ENCODE data around the gene SERF2.
"Not testable (repeated sequence)": the region's sequence is repeated elsewhere in the genome, so short reads cannot be mapped to it uniquely, and the experiment has no call there.

Gene SERF2

DNA sequence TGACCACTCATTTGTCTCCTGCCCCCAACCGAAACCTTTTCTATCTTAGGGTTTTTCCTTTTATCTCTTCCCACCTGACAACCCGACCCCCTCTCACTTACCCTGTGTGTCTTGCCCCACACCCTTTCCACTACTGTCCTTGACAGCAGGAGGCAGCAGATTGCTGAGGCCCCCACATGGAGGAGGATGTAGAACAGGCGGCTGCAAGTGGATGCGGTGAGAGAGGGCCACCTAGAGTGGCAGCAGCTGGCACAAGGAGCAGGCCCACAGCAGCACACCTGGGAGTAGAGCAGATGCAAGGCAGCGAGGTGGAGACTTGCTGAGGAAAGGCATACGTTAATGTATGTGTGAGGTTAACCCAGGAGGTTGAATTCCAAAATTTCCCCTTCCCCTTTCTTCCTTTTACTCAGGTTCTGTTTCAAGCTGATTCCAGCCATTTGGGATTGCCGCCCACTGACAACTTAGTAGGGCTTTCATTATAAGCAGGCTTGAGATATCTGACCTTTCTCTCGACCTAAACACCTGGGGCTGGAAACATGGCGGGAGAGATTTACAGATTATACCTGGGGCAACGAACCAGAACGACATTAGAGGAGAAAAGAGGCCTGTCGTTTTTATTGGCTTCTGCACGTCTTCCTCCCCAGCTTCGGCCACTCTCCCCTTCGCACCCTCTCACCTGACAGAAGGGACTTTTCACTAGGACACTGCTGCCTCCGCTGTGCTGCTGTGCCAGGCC lies 7.3 kb downstream of the SERF2 start (continued):
- TF ChIP-seq, protein P1, sequence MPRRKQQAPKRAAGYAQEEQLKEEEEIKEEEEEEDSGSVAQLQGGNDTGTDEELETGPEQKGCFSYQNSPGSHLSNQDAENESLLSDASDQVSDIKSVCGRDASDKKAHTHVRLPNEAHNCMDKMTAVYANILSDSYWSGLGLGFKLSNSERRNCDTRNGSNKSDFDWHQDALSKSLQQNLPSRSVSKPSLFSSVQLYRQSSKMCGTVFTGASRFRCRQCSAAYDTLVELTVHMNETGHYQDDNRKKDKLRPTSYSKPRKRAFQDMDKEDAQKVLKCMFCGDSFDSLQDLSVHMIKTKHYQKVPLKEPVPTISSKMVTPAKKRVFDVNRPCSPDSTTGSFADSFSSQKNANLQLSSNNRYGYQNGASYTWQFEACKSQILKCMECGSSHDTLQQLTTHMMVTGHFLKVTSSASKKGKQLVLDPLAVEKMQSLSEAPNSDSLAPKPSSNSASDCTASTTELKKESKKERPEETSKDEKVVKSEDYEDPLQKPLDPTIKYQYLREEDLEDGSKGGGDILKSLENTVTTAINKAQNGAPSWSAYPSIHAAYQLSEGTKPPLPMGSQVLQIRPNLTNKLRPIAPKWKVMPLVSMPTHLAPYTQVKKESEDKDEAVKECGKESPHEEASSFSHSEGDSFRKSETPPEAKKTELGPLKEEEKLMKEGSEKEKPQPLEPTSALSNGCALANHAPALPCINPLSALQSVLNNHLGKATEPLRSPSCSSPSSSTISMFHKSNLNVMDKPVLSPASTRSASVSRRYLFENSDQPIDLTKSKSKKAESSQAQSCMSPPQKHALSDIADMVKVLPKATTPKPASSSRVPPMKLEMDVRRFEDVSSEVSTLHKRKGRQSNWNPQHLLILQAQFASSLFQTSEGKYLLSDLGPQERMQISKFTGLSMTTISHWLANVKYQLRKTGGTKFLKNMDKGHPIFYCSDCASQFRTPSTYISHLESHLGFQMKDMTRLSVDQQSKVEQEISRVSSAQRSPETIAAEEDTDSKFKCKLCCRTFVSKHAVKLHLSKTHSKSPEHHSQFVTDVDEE (CRISPR knock-in tag; IDR thresholded peaks at IDR 0.05) = no peak

DNA sequence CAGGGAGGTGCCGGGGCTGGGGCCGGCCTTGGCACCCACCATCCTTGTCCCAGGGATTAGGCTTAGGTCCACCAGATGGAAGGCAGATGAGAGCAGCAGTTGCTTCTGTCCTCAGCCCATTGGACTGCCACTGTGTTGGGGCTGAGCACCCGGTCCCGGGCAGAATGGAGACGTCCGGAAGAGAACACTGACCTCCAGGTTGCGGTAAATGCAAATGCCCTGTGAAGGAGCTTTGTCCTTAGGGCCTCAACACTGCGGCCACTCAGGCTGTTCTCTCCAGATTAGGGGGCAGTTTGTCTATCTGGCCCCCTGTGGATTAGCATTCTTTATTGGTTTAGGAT lies 7.8 kb downstream of the SERF2 start, which contains the start of gene SERINC4:
Gene SERINC4, minus strand, starts transcription at position 276 of the 341 bp plus-strand sequence. Its CDS starts 234 bp downstream, at position 42.
- peak; percentile 1; the same call in 2 of the 3 replicates for ATAC-seq
- no peak for TF ChIP-seq ESRRG (CRISPR knock-in tag; IDR thresholded peaks at IDR 0.05)
- TF ChIP-seq ZFP30 (CRISPR knock-in tag; IDR thresholded peaks at IDR 0.05) = no peak
- no peak for TF ChIP-seq TOX (CRISPR knock-in tag; IDR thresholded peaks at IDR 0.05; ENCODE audit: borderline replicate concordance)
- TF ChIP-seq, protein P2, sequence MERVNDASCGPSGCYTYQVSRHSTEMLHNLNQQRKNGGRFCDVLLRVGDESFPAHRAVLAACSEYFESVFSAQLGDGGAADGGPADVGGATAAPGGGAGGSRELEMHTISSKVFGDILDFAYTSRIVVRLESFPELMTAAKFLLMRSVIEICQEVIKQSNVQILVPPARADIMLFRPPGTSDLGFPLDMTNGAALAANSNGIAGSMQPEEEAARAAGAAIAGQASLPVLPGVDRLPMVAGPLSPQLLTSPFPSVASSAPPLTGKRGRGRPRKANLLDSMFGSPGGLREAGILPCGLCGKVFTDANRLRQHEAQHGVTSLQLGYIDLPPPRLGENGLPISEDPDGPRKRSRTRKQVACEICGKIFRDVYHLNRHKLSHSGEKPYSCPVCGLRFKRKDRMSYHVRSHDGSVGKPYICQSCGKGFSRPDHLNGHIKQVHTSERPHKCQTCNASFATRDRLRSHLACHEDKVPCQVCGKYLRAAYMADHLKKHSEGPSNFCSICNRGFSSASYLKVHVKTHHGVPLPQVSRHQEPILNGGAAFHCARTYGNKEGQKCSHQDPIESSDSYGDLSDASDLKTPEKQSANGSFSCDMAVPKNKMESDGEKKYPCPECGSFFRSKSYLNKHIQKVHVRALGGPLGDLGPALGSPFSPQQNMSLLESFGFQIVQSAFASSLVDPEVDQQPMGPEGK (CRISPR knock-in tag; IDR thresholded peaks at IDR 0.05; ENCODE audit: borderline replicate concordance) = no peak

DNA sequence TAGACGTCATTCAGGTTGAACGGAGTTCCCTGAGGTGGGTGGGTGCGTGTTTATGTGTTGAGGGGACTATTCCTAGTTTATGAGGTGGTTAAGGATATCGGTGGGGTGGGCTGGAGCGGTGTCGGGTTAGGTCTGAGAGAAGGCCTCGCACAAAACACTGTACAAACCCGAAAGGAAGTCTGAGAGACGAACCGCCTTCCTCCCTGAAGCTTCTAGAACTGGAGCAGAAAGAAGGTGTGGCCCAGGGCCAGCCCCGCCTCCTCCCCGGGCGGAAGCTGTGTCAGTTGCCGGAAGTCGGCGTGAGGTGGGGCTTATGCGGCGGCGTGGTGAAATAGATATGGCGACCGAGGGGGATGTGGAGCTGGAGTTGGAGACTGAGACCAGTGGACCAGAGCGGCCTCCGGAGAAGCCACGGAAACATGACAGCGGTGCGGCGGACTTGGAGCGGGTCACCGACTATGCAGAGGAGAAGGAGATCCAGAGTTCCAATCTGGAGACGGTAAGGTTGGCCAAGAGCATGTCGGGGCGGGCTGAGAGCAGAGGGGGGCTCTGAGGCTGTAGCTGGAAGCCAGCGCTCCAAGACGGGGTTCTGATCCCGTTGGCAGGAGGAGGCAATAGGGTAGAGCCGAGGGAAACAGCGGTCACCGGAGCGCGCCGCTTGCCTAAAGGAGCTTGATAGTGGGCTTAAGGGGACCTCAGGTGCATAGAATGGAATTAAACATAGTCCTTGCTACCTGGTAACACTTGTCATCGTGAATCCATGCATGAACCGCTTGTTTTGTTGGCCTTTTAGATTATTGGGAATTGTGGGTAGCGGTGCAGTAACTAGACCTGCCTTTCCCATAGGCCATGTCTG lies 8.4 kb downstream of the SERF2 start, which contains the start of gene HYPK:
Gene HYPK, plus strand, starts transcription at position 314 of the 856 bp plus-strand sequence. Its CDS starts 24 bp downstream, at position 338.
- peak; percentile 93 for ATAC-seq

DNA sequence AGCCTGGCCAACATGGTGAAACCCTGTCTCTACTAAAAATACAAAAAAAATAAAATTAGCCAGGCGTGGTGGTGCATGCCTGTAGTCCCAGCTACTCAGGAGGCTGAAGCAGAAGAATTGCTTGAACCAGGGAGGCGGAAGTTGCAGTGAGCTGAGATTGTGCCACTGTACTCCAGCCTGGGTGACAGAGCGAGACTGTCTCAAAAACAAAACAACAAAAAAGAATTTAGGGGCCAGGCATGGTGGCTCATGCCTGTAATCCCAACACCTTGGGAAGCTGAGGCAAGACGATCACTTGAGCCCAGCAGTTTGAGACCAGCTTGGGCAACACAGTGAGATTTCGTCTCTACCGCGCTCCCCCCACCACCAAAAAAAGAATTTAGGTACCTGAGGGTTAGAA lies 10.6 kb downstream of the SERF2 start:
- ATAC-seq = not testable (repeated sequence)

More for the DNA sequence above, 8.4 kb downstream of the SERF2 start, which contains the start of gene HYPK:
- TF ChIP-seq, protein P2 (CRISPR knock-in tag; IDR thresholded peaks at IDR 0.05; ENCODE audit: borderline replicate concordance) = peak; percentile 11; the same call in 1 of the 2 replicates
- TF ChIP-seq, protein P1 (CRISPR knock-in tag; IDR thresholded peaks at IDR 0.05) = 0 out of 2 replicates have a peak, but pooled peaks have one; percentile 18
- TF ChIP-seq ZNF70 (CRISPR knock-in tag; IDR thresholded peaks at IDR 0.05) = no peak
- TF ChIP-seq, protein P3, sequence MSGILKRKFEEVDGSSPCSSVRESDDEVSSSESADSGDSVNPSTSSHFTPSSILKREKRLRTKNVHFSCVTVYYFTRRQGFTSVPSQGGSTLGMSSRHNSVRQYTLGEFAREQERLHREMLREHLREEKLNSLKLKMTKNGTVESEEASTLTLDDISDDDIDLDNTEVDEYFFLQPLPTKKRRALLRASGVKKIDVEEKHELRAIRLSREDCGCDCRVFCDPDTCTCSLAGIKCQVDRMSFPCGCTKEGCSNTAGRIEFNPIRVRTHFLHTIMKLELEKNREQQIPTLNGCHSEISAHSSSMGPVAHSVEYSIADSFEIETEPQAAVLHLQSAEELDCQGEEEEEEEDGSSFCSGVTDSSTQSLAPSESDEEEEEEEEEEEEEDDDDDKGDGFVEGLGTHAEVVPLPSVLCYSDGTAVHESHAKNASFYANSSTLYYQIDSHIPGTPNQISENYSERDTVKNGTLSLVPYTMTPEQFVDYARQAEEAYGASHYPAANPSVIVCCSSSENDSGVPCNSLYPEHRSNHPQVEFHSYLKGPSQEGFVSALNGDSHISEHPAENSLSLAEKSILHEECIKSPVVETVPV (CRISPR knock-in tag; IDR thresholded peaks at IDR 0.05) = no peak
- no peak for TF ChIP-seq ISL1 (CRISPR knock-in tag; IDR thresholded peaks at IDR 0.05)
- TF ChIP-seq ZNF565 (CRISPR knock-in tag; conservative IDR thresholded peaks at IDR 0.05; ENCODE audit: low read depth) = no peak
- no peak for TF ChIP-seq ARNTL (CRISPR knock-in tag; IDR thresholded peaks at IDR 0.05; ENCODE audit: borderline replicate concordance, low read depth)
